Epithelial cell of proximal tubule (primary cell): Measurements from ENCODE around the gene WNT2. TPM values are rescaled to one million over a fixed set of nuclear protein-coding genes. Genes with fewer than 3 reads are reported as not detected.
"Not testable (repeated sequence)": the region's sequence is repeated elsewhere in the genome, so short reads cannot be mapped to it uniquely, and the experiment has no call there.

ENCODE experiments used
- DNase-seq: peaks from one replicate; pipeline ENCODE4 v3.0.0-alpha.2; 2011; ENCODE audit warnings: low read depth
- H3K4me3 ChIP-seq: 2 replicates; pipeline ENCODE4 v1.5.1; 2011; ENCODE audit warnings: low read depth, mild to moderate bottlenecking, low read length
- total RNA-seq: library from RNA; depleted of rRNA; stranded (reverse); fragments of >200 nt; gene quantifications from 2 replicates; pipeline ENCODE4 v1.2.3, GENCODE V29; 2015
- TF ChIP-seq, protein P1 (sequence below): conservative IDR thresholded peaks from 2 replicates; pipeline ENCODE4 v1.5.1; 2012; ENCODE audit warnings: low read depth, mild to moderate bottlenecking, low read length

The WNT2 gene
- total RNA-seq, 1 donor from 2014 or later: not detected

DNA sequence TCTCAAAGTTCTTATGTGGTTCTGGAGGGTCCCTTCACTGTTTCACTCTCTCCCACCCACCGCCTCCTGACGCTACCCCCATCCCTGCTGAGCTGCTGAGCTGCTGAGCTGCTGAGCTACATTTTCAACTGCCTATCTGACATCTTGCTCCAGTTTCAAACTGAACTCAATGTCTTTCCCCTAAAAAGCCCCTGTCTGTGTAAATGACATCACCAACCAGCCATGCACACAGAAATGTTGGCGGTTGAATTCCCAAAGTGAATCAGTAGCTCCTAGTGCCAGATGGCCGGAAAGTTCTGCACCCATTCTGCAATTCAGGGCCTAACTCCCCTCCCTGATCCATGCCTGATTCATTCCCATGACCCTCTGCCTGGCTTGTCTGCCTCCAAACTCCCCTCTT, 71.2 kb downstream of the WNT2 start:
- TF ChIP-seq, protein P1, sequence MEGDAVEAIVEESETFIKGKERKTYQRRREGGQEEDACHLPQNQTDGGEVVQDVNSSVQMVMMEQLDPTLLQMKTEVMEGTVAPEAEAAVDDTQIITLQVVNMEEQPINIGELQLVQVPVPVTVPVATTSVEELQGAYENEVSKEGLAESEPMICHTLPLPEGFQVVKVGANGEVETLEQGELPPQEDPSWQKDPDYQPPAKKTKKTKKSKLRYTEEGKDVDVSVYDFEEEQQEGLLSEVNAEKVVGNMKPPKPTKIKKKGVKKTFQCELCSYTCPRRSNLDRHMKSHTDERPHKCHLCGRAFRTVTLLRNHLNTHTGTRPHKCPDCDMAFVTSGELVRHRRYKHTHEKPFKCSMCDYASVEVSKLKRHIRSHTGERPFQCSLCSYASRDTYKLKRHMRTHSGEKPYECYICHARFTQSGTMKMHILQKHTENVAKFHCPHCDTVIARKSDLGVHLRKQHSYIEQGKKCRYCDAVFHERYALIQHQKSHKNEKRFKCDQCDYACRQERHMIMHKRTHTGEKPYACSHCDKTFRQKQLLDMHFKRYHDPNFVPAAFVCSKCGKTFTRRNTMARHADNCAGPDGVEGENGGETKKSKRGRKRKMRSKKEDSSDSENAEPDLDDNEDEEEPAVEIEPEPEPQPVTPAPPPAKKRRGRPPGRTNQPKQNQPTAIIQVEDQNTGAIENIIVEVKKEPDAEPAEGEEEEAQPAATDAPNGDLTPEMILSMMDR: no peak
- DNase-seq: peak; percentile 72
- no peak overlapping the region for H3K4me3 ChIP-seq

DNA sequence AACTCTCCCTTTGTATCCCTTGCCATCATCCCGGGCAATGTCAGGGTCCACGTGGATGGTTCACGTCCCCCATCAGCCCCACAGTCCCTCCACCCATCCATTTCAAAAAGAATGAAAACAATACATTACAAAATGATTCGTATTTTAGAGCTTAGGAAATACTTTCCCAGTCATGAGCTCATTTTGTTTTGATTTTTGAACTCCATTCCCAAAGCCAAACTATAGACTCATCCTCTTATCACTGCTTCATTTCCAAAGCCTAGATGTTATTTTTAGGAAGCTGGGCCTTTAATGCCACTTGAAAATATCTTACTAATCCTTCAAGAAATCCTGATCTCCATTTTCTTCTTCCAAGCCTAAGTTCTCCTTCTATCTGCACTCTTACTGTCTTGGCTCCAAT, 72.1 kb downstream of the WNT2 start:
- DNase-seq: no peak
- H3K4me3 ChIP-seq: no peak overlapping the region
- TF ChIP-seq, protein P1: no peak

DNA sequence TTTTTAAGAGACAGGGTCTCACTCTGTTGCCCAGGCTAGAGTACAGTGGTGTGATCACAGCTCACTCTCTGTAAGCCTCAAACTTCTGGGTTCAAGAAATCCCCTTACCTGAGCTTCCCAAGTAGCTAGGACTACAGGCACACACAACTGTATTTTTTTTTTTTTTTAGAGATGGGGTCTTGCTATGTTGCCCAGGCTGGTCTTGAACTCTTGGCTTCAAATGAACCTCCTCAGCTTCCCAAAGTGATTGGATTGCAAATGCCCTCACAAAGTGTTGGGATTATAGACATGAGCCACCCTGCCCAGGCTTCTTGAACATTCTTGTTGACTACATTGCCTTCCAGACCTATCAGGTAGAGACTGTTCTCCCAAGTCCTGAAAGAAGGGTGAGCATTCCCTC, 72.6 kb downstream of the WNT2 start:
- no peak for DNase-seq
- H3K4me3 ChIP-seq: no peak overlapping the region
- TF ChIP-seq, protein P1: no peak

DNA sequence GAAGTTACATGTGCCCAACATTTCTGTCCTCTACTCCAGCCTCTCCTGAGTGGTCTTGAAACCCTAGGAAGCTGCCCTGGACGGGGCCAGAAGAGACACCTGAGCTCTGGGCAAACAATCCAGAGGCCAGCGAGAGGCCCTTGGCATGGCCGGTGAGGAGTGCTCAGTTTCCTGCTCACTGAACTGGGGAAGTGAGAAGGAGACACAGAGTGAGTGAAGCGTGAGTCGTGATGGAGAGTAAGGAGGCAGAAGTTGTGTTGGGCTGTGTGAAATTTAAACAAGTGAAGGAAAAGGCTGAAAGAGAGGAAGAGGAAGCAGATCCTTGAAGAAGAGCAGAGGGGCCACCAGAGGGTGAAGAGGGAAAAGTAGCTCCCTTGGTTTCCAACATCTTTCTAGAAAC, 73.2 kb downstream of the WNT2 start:
- TF ChIP-seq, protein P1: no peak
- no peak overlapping the region for H3K4me3 ChIP-seq
- DNase-seq: peak; percentile 22

DNA sequence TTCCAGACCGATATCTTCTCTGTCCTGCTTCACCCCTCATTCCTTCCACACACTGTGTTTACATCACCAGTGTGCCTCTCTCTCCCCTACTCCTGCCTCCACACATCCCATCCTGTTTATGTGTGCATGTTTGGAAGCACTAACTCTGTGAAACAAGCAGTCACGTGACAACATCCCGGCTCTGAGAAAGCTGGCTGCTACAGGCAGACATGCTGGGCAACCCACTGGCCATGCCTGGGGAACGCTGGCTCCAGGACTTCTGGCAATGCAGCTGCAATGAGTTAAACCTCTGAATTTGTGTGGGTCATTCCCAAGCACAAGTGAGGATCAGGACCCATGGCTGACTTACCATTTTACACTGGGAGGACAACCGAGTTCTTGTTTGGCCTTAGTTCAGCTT, 74.0 kb downstream of the WNT2 start:
- no peak for DNase-seq
- TF ChIP-seq, protein P1: no peak
- H3K4me3 ChIP-seq: no peak overlapping the region

DNA sequence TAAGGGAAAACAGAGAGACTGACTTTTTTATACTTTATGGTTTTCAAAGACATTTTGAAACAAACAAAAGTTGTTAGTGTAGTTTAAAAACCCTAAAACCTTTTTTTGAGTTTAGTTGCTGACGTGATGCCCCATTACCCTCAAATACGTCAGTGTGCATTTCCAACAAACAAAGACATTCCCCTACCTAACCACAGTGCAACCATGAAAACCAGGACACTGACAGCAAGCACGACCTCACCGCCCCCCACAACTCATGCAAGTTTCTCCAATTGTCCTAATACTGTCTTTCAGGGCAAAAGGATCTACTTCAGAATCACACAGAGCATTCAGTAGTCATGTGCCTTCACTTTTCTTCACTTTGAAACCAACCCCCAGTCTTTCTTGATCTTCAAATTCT, 75.0 kb downstream of the WNT2 start:
- TF ChIP-seq, protein P1: no peak
- H3K4me3 ChIP-seq: no peak overlapping the region
- no peak for DNase-seq

DNA sequence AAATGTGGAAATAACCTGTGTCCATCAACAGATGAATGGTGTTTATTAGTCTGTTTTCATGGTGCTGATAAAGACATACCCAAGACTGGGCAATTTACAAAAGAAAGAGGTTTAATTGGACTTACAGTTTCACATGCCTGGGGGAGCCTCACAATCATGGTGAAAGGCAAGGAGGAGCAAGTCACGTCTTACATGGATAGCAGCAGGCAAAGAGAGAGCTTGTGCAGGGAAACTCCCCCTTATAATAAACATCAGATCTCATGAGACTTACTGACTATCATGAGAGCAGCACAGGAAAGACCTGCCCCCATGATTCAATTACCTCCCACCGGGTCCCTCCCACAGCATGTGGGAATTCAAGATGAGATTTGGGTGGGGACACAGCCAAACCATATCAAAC, 77.2 kb downstream of the WNT2 start:
- not testable (repeated sequence) for DNase-seq, H3K4me3 ChIP-seq

DNA sequence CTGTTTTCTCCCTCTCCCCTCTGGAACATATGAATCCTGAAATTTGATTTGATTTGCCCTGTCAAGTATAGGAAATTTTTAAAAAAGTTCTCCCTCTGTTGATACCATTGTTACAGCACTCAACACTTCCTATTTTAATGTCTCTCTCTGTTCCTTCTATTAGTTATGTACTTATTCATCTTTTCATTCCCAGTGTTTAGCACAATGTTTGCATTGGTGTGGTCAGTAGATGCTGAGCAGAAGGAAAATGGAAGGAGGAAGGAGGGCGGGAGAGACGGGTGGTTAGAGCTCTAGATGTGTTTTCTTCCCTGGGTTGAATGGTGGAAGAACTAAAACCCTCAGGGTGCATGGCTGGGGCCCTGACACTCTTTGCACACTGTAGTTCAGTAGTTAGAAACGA, 79.5 kb downstream of the WNT2 start:
- TF ChIP-seq, protein P1: no peak
- H3K4me3 ChIP-seq: no peak overlapping the region
- DNase-seq: no peak
